ENCODE data around the gene TSPYL6.

Gene TSPYL6

GRCh38 chr2:54255230-54256090 is 569 bp downstream of the TSPYL6 start:
- no peak for DNase-seq

GRCh38 chr2:54254180-54254579 is 1.8 kb downstream of the TSPYL6 start:
- no peak for DNase-seq

- DNase-seq = no peak
Observed at GRCh38 chr2:54249629-54250028, 6.4 kb downstream of the TSPYL6 start.

- no peak for DNase-seq
Observed at GRCh38 chr2:54247115-54247514, 8.9 kb downstream of the TSPYL6 start.

- DNase-seq = no peak
Observed at GRCh38 chr2:54240515-54241469, 15.2 kb downstream of the TSPYL6 start.

GRCh38 chr2:54239427-54239826 is 16.6 kb downstream of the TSPYL6 start:
- no peak for DNase-seq

- no peak for DNase-seq
Observed at GRCh38 chr2:54237428-54237827, 18.6 kb downstream of the TSPYL6 start.

GRCh38 chr2:54233832-54234649 is 22.0 kb downstream of the TSPYL6 start:
- DNase-seq = no peak

- DNase-seq = no peak
Observed at GRCh38 chr2:54228945-54229344, 27.1 kb downstream of the TSPYL6 start.

- DNase-seq = no peak
Observed at GRCh38 chr2:54227798-54228197, 28.2 kb downstream of the TSPYL6 start.

GRCh38 chr2:54226260-54226659 is 29.8 kb downstream of the TSPYL6 start:
- no peak for DNase-seq

- no peak for DNase-seq
Observed at GRCh38 chr2:54224997-54225396, 31.0 kb downstream of the TSPYL6 start.

- no peak for DNase-seq
Observed at GRCh38 chr2:54213082-54213481, 42.9 kb downstream of the TSPYL6 start.

GRCh38 chr2:54212456-54212855 is 43.6 kb downstream of the TSPYL6 start:
- DNase-seq = no peak

GRCh38 chr2:54209379-54209778 is 46.6 kb downstream of the TSPYL6 start:
- DNase-seq = no peak

GRCh38 chr2:54208364-54209240 is 47.4 kb downstream of the TSPYL6 start:
- no peak for DNase-seq

GRCh38 chr2:54207666-54208195 is 48.3 kb downstream of the TSPYL6 start:
- no peak for DNase-seq

- DNase-seq = no peak
Observed at GRCh38 chr2:54206596-54206995, 49.4 kb downstream of the TSPYL6 start.

- no peak for DNase-seq
Observed at GRCh38 chr2:54204476-54204875, 51.6 kb downstream of the TSPYL6 start.

Data from activated CD4-positive, alpha-beta T cell treated with anti-CD3 and anti-CD28 coated beads for 4 hours (primary cell).